GM23338 (cell line): Measurements from ENCODE around the gene EZH1. TPM values are rescaled to one million over a fixed set of nuclear protein-coding genes. Genes with fewer than 3 reads are reported as not detected.

Experiments used
- ATAC-seq: fragments of 200-7000 bp; cut with Tn5 transposase; 3 replicates; pipeline ENCODE4 v1.9.1; 2020
- DNase-seq: peaks from one replicate; pipeline ENCODE4 v3.0.0-alpha.2; 2015; ENCODE audit warnings: low spot score
- H2AFZ ChIP-seq: fragments of 200-600 bp; sonication (generic); 2 replicates; pipeline ENCODE4 v1.8.0; 2016; ENCODE audit warnings: antibody characterized with exemption, mild to moderate bottlenecking, moderate library complexity
- H3F3A ChIP-seq: fragments of 200-600 bp; sonication (generic); replicated peaks from 2 replicates; pipeline ENCODE4 v1.8.0; 2017; ENCODE audit warnings: antibody characterized with exemption, mixed run types, low read depth
- H3K27ac ChIP-seq: fragments of 200-600 bp; sonication (generic); 2 replicates; pipeline ENCODE4 v1.6.1; 2016; ENCODE audit warnings: low read depth
- H3K27me3 ChIP-seq: fragments of 200-600 bp; sonication (generic); 2 replicates; pipeline ENCODE4 v1.8.0; 2016; ENCODE audit warnings: mild to moderate bottlenecking, mixed run types, moderate library complexity; ENCODE audit not compliant: insufficient read depth
- H3K36me3 ChIP-seq: fragments of 200-600 bp; sonication (generic); 2 replicates; pipeline ENCODE4 v1.8.0; 2016; ENCODE audit warnings: mild to moderate bottlenecking; ENCODE audit not compliant: insufficient read depth
- H3K4me1 ChIP-seq: fragments of 200-600 bp; sonication (generic); 2 replicates; pipeline ENCODE4 v1.8.0; 2016; ENCODE audit warnings: mild to moderate bottlenecking, moderate library complexity; ENCODE audit not compliant: insufficient read depth
- H3K4me2 ChIP-seq: fragments of 200-600 bp; sonication (generic); 2 replicates; pipeline ENCODE4 v1.7.1; 2017; ENCODE audit warnings: mixed run types
- H3K4me3 ChIP-seq: fragments of 200-600 bp; sonication (generic); 2 replicates; pipeline ENCODE4 v1.6.1; 2016; ENCODE audit warnings: mixed run types
- H3K79me2 ChIP-seq: fragments of 200-600 bp; sonication (generic); replicated peaks from 2 replicates; pipeline ENCODE4 v1.8.0; 2017; ENCODE audit warnings: mild to moderate bottlenecking; ENCODE audit not compliant: insufficient read depth
- H3K9me2 ChIP-seq: fragments of 200-600 bp; sonication (generic); 2 replicates; pipeline ENCODE4 v1.8.0; 2017; ENCODE audit not compliant: insufficient read depth
- H4K20me1 ChIP-seq: fragments of 200-600 bp; sonication (generic); replicated peaks from 2 replicates; pipeline ENCODE4 v1.8.0; 2017; ENCODE audit warnings: mild to moderate bottlenecking; ENCODE audit not compliant: insufficient read depth
- H3K27ac Mint-ChIP-seq: 2 replicates; pipeline ENCODE4 v1.8.0; 2020; ENCODE audit warnings: inconsistent platforms, mild to moderate bottlenecking, moderate library complexity, mixed read lengths
- H3K27me3 Mint-ChIP-seq: 3 replicates; pipeline ENCODE4 v1.8.0; 2022; ENCODE audit warnings: low read depth, mild to moderate bottlenecking, moderate library complexity, mixed read lengths, inconsistent platforms; ENCODE audit not compliant: insufficient read depth, poor library complexity
- H3K36me3 Mint-ChIP-seq: 3 replicates; pipeline ENCODE4 v1.8.0; 2021; ENCODE audit warnings: low read depth, mild to moderate bottlenecking, inconsistent platforms, moderate library complexity, mixed read lengths
- H3K4me1 Mint-ChIP-seq: 3 replicates; pipeline ENCODE4 v1.8.0; 2020; ENCODE audit warnings: mild to moderate bottlenecking, inconsistent platforms, mixed read lengths
- H3K4me3 Mint-ChIP-seq: 3 replicates; pipeline ENCODE4 v1.8.0; 2021; ENCODE audit warnings: moderate library complexity, mild to moderate bottlenecking, inconsistent platforms, mixed read lengths
- H3K9me3 Mint-ChIP-seq: 3 replicates; pipeline ENCODE4 v1.8.0; 2020; ENCODE audit warnings: moderate library complexity, mild to moderate bottlenecking, inconsistent platforms, mixed read lengths
- CREB1 ChIP-seq: fragments of 250-450 bp; sonication (Bioruptor Pico); IDR thresholded peaks from 2 replicates; pipeline ENCODE4 v1.5.0; 2020; ENCODE audit warnings: low read depth, mild to moderate bottlenecking, moderate library complexity
- CTCF ChIP-seq, 2 experiments: fragments of 200-600 bp in 1 of 2; sonication (generic) in 1 of 2; conservative IDR thresholded peaks; 2 replicates each; pipeline versions ENCODE4 v1.5.1 to v1.6.1; 2016 to 2017; ENCODE audit warnings: antibody characterized with exemption in 2 of 2, low read depth in 2 of 2, mild to moderate bottlenecking in 2 of 2, moderate library complexity in 1 of 2
- EZH2 ChIP-seq: fragments of 200-600 bp; sonication (generic); IDR thresholded peaks from one replicate; pipeline ENCODE4 v1.8.0; 2017; ENCODE audit warnings: antibody characterized with exemption, mild to moderate bottlenecking, low read depth; ENCODE audit not compliant: unreplicated experiment
- EZH2phosphoT487 ChIP-seq: fragments of 200-600 bp; sonication (generic); IDR thresholded peaks from one replicate; pipeline ENCODE4 v1.8.1; 2018; ENCODE audit warnings: antibody characterized with exemption; ENCODE audit not compliant: unreplicated experiment
- NANOG ChIP-seq: IDR thresholded peaks from 2 replicates; pipeline ENCODE4 v1.6.1; 2016; ENCODE audit warnings: antibody characterized with exemption, borderline replicate concordance
- REST ChIP-seq: IDR thresholded peaks from one replicate; pipeline ENCODE4 v1.6.1; 2018; ENCODE audit warnings: antibody characterized with exemption; ENCODE audit not compliant: unreplicated experiment
- STAT1 ChIP-seq: IDR thresholded peaks from one replicate; pipeline ENCODE4 v1.6.1; 2016; ENCODE audit warnings: antibody characterized with exemption; ENCODE audit not compliant: unreplicated experiment
- ZNF114 ChIP-seq: fragments of 250-450 bp; sonication (Bioruptor Pico); IDR thresholded peaks from 2 replicates; pipeline ENCODE4 v1.5.0; 2020; ENCODE audit warnings: mild to moderate bottlenecking, moderate library complexity
- polyA plus RNA-seq: library from polyadenylated mRNA; unstranded; fragments of >200 nt; fragmentation: Nextera tagmentation; extraction: Ambion mirVana; gene quantifications from 2 replicates; pipeline ENCODE4 v1.2.1, GENCODE V29; 2016
- total RNA-seq: library from RNA; depleted of rRNA; stranded (reverse); fragments of >200 nt; shearing (Covaris generic); gene quantifications from 2 replicates; pipeline ENCODE4 v1.2.3, GENCODE V29; 2014

EZH1 gene
- total and polyA plus RNA-seq, 2 experiments from 2014 or later: 16.9 to 18.0 TPM

- TF ChIP-seq ZNF114 (CRISPR knock-in tag): no peak
- no peak for TF ChIP-seq STAT1
- no peak for TF ChIP-seq NANOG
- no peak for TF ChIP-seq CTCF (conservative IDR thresholded peaks at IDR 0.05; ENCODE audit: low read depth in 2 of 2)
- peak; percentile 70 for TF ChIP-seq REST
These were observed 16.1 kb upstream of the EZH1 start, which contains the start of gene RAMP2 (continued) for GRCh38 chr17:42760652-42761581.

GRCh38 chr17:42759982-42760651 is 15.3 kb upstream of the EZH1 start:
- no peaks in the 10 kb centered on the region for H3K9me3 Mint-ChIP-seq
- peaks cover 41% of the 10 kb centered on the region for H3K27me3 Mint-ChIP-seq
- no peaks in the 10 kb centered on the region for H3K36me3 Mint-ChIP-seq
- peaks cover 24% of the 10 kb centered on the region for H3K4me1 Mint-ChIP-seq
- H3K79me2 ChIP-seq: no peaks in the 10 kb centered on the region
- no peak overlapping the region for H3K27ac ChIP-seq
- DNase-seq (no peak), ATAC-seq (no peak)
- H4K20me1 ChIP-seq: no peaks in the 10 kb centered on the region
- H3K4me1 ChIP-seq: peaks cover 15% of the 10 kb centered on the region; the same call in 1 of the 2 replicates
- no peaks in the 10 kb centered on the region; the same call in 1 of the 2 replicates for H3F3A ChIP-seq
- H3K4me3 Mint-ChIP-seq: peak overlapping the region; percentile 68
- H3K27ac Mint-ChIP-seq: no peak overlapping the region
- peak overlapping the region; percentile 97 for H2AFZ ChIP-seq
- H3K4me2 ChIP-seq: peak overlapping the region; percentile 96
- no peaks in the 10 kb centered on the region for H3K9me2 ChIP-seq
- peaks cover 40% of the 10 kb centered on the region for H3K27me3 ChIP-seq
- no peaks in the 10 kb centered on the region; the same call in 1 of the 2 replicates for H3K36me3 ChIP-seq
- peak overlapping the region; percentile 80 for H3K4me3 ChIP-seq
- no peak for TF ChIP-seq NANOG
- TF ChIP-seq EZH2phosphoT487: no peak
- no peak for TF ChIP-seq REST
- TF ChIP-seq CREB1 (CRISPR knock-in tag): no peak
- no peak for TF ChIP-seq EZH2
